GM12878 (cell line): ENCODE results near the gene NUB1. TPM values are rescaled to one million over a fixed set of nuclear protein-coding genes. Genes with fewer than 3 reads are reported as not detected.
A peak's percentile ranks its signal among the peaks of the same experiment; 100 is the strongest.

ENCODE experiments used
- ATAC-seq: fragments of 200-7000 bp; cut with Tn5 transposase; 3 replicates; pipeline ENCODE4 v1.9.1; 2020; ENCODE audit warnings: mild to moderate bottlenecking, moderate library complexity
- Bru-seq: library from RNA; stranded (reverse); fragments of 400-500 nt; gene quantifications from one replicate; lab custom pipeline; 2021; lab: Mats Ljungman, UMichigan
- BruChase-seq, 2 experiments: library from RNA; stranded (reverse); fragments of 400-500 nt; gene quantifications; one replicate each; lab custom pipeline; 2021; lab: Mats Ljungman, UMichigan
- BruUV-seq: library from RNA; stranded (reverse); fragments of 400-500 nt; replicated peaks from 2 replicates; lab custom pipeline; 2021; lab: Mats Ljungman, UMichigan
- CTCF ChIA-PET: fragments of 300-600 bp; sonication (Branson Sonifier 250); formaldehyde crosslinking; extraction: SDS; loops from one replicate; lab custom pipeline; 2021; ENCODE audit warnings: inconsistent platforms; lab: Yijun Ruan, JAX
- POLR2A ChIA-PET: fragments of 350-600 bp; formaldehyde crosslinking; extraction: SDS; loops from one replicate; lab custom pipeline; 2021; ENCODE audit warnings: inconsistent platforms; lab: Charles Lee
- RAD21 ChIA-PET: fragments of 300-600 bp; sonication (Branson Sonifier 250); formaldehyde crosslinking; loops from one replicate; lab custom pipeline; 2023; ENCODE audit warnings: antibody characterized with exemption; ENCODE audit not compliant: unreplicated experiment; lab: Charles Lee
- SMC1A ChIA-PET: fragments of 300-600 bp; sonication (Branson Sonifier 250); formaldehyde crosslinking; loops from one replicate; lab custom pipeline; 2023; ENCODE audit not compliant: unreplicated experiment, uncharacterized antibody; lab: Charles Lee
- DNase-seq: peaks from one replicate; pipeline ENCODE4 v3.0.0-alpha.2; 2011; ENCODE audit warnings: low read depth, low spot score
- FAIRE-seq: peaks from 3 replicates; lab custom pipeline; 2011; peaks lifted over from hg19 to GRCh38; lab: Jason Lieb, UNC
- H2AFZ ChIP-seq: 2 replicates; pipeline ENCODE4 v1.6.0; 2011; ENCODE audit warnings: low read depth, low read length, control low read depth; ENCODE audit not compliant: control insufficient read depth
- H3K27ac ChIP-seq: 2 replicates; pipeline ENCODE4 v1.5.1; 2011; ENCODE audit warnings: control low read depth; ENCODE audit not compliant: control insufficient read depth, insufficient read depth
- H3K27me3 ChIP-seq, 2 experiments: replicated peaks in 1 of 2; 2 replicates each; pipeline versions ENCODE4 v1.6.0 to v1.6.1; 2011; ENCODE audit warnings: low read length in 1 of 2; ENCODE audit not compliant: control insufficient read depth in 2 of 2, insufficient read depth in 2 of 2
- H3K36me3 ChIP-seq, 2 experiments: 2 replicates each; pipeline ENCODE4 v1.5.1; 2011; ENCODE audit warnings: low read length in 1 of 2; ENCODE audit not compliant: control insufficient read depth in 2 of 2, insufficient read depth in 2 of 2
- H3K4me1 ChIP-seq: 2 replicates; pipeline ENCODE4 v1.6.1; 2011; ENCODE audit warnings: mild to moderate bottlenecking, low read length, moderate library complexity, mixed read lengths; ENCODE audit not compliant: control insufficient read depth, insufficient read depth
- H3K4me2 ChIP-seq: 2 replicates; pipeline ENCODE4 v1.6.0; 2011; ENCODE audit warnings: control low read depth; ENCODE audit not compliant: control insufficient read depth, insufficient read depth
- H3K4me3 ChIP-seq: fragments of 200-600 bp; sonication (generic); 2 replicates; pipeline ENCODE4 v1.5.1; 2016
- H3K79me2 ChIP-seq: 2 replicates; pipeline ENCODE4 v1.6.0; 2011; ENCODE audit warnings: low read length; ENCODE audit not compliant: control insufficient read depth, insufficient read depth
- H3K9ac ChIP-seq: 2 replicates; pipeline ENCODE4 v1.8.0; 2011; ENCODE audit warnings: low read length, control low read depth, mixed read lengths; ENCODE audit not compliant: control insufficient read depth, insufficient read depth
- H3K9me3 ChIP-seq: replicated peaks from 3 replicates; pipeline ENCODE4 v1.5.1; 2011; ENCODE audit warnings: mild to moderate bottlenecking, low read length; ENCODE audit not compliant: control insufficient read depth, insufficient read depth
- H4K20me1 ChIP-seq: 2 replicates; pipeline ENCODE4 v1.6.0; 2011; ENCODE audit not compliant: control insufficient read depth, insufficient read depth
- BACH1 ChIP-seq: fragments of 450-650 bp; IDR thresholded peaks from 2 replicates; pipeline ENCODE4 v1.6.1; 2017; ENCODE audit warnings: mild to moderate bottlenecking, borderline replicate concordance
- BCL11A ChIP-seq: IDR thresholded peaks from 2 replicates; pipeline ENCODE4 v1.6.1; 2011; ENCODE audit warnings: low read depth, low read length
- CEBPB ChIP-seq, 2 experiments: fragments of 150-350 bp in 1 of 2; IDR thresholded peaks; 2 replicates each; pipeline ENCODE4 v1.6.1; 2012 to 2014; ENCODE audit warnings: low read depth in 2 of 2, low read length in 2 of 2, borderline replicate concordance in 1 of 2, inconsistent platforms in 1 of 2
- CREB1 ChIP-seq: IDR thresholded peaks from 2 replicates; pipeline ENCODE4 v1.6.1; 2012; ENCODE audit warnings: low read depth, mild to moderate bottlenecking, inconsistent platforms
- FOS ChIP-seq: IDR thresholded peaks from 3 replicates; pipeline ENCODE4 v1.6.1; 2011; ENCODE audit warnings: borderline replicate concordance; ENCODE audit not compliant: insufficient read length; ENCODE audit errors: extremely low read depth
- IKZF1 ChIP-seq: fragments of 450-650 bp; conservative IDR thresholded peaks from 2 replicates; pipeline ENCODE4 v1.6.1; 2017; ENCODE audit warnings: antibody characterized with exemption, mild to moderate bottlenecking
- MEF2B ChIP-seq: fragments of 450-650 bp; IDR thresholded peaks from 2 replicates; pipeline ENCODE4 v1.6.1; 2018; ENCODE audit warnings: mild to moderate bottlenecking, moderate library complexity; ENCODE audit not compliant: partially characterized antibody, poor library complexity, severe bottlenecking
- NR2C1 ChIP-seq: fragments of 450-650 bp; IDR thresholded peaks from 2 replicates; pipeline ENCODE4 v1.6.1; 2017; ENCODE audit warnings: antibody characterized with exemption, mild to moderate bottlenecking, moderate library complexity
- NR2F1 ChIP-seq: fragments of 450-650 bp; conservative IDR thresholded peaks from 2 replicates; pipeline ENCODE4 v1.6.1; 2017; ENCODE audit warnings: mild to moderate bottlenecking
- PAX5 ChIP-seq: IDR thresholded peaks from 2 replicates; pipeline ENCODE4 v1.6.1; 2011; ENCODE audit warnings: low read depth, low read length, borderline replicate concordance
- POLR2A ChIP-seq: IDR thresholded peaks from 2 replicates; pipeline ENCODE4 v1.6.1; 2011; ENCODE audit warnings: low read depth, mild to moderate bottlenecking, low read length
- POU2F2 ChIP-seq: IDR thresholded peaks from 3 replicates; pipeline ENCODE4 v1.6.1; 2011; ENCODE audit warnings: low read depth, mild to moderate bottlenecking, low read length, borderline replicate concordance
- RBBP5 ChIP-seq: fragments of 200-600 bp; sonication (generic); conservative IDR thresholded peaks from 2 replicates; pipeline ENCODE4 v1.6.1; 2016
- SMAD1 ChIP-seq: fragments of 450-650 bp; IDR thresholded peaks from 2 replicates; pipeline ENCODE4 v1.6.1; 2018; ENCODE audit warnings: mild to moderate bottlenecking, low read depth; ENCODE audit not compliant: partially characterized antibody
- SMC3 ChIP-seq: IDR thresholded peaks from 2 replicates; pipeline ENCODE4 v1.6.1; 2011; ENCODE audit warnings: low read length, improper control_type of control experiment, borderline replicate concordance
- SPI1 ChIP-seq: IDR thresholded peaks from 2 replicates; pipeline ENCODE4 v1.6.1; 2011; ENCODE audit warnings: low read depth, mild to moderate bottlenecking, low read length, moderate library complexity, borderline replicate concordance; ENCODE audit not compliant: insufficient read depth
- TCF3 ChIP-seq: IDR thresholded peaks from 2 replicates; pipeline ENCODE4 v1.6.1; 2012; ENCODE audit warnings: low read depth, mild to moderate bottlenecking, low read length, borderline replicate concordance; ENCODE audit not compliant: insufficient read depth
- YY1 ChIP-seq: IDR thresholded peaks from 2 replicates; pipeline ENCODE4 v1.6.1; 2011; ENCODE audit warnings: low read depth, mild to moderate bottlenecking, low read length
- ZBED1 ChIP-seq: IDR thresholded peaks from 2 replicates; pipeline ENCODE4 v1.6.1; 2016; ENCODE audit warnings: borderline replicate concordance
- WGBS: methylation state at CpG from one replicate; pipeline ENCODE4 v1.1.6; 2016; ENCODE audit warnings: low lambda C conversion rate; ENCODE audit not compliant: insufficient replicate concordance, insufficient coverage; ENCODE audit errors: missing lambda C conversion rate; 5-methylcytosine and 5-hydroxymethylcytosine counted together
- in situ Hi-C: fragments of 300-500 bp; cut with MboI; formaldehyde crosslinking; loops from 9 replicates; pipeline ENCODE4 v1.14.3; 2018; ENCODE audit warnings: mixed read lengths
- intact Hi-C: fragments of 100-400 bp; cut with micrococcal nuclease; formaldehyde crosslinking; loops from one replicate; pipeline ENCODE4 v1.14.2; 2022; ENCODE audit not compliant: unreplicated experiment
- long read RNA-seq, 2 experiments: library from polyadenylated mRNA; unstranded; transcript quantifications; one replicate each; pipeline ENCODE4 v2.0.0, GENCODE V29; 2019 to 2020
- polyA minus RNA-seq, 3 experiments: library from RNA; depleted of rRNA, polyadenylated mRNA; stranded (reverse); fragments of >200 nt; gene quantifications; 2 replicates each; pipeline ENCODE4 v1.2.3, GENCODE V29; 2011
- polyA plus RNA-seq, 11 experiments: library from polyadenylated mRNA; depleted of rRNA in 4 of 11; unstranded in 6 of 11; stranded (reverse) in 5 of 11; fragments of >200 nt; fragmentation: Nextera tagmentation in 4 of 11; fragmentation: Illumina TruSeq in 1 of 11; extraction: Ambion mirVana in 4 of 11; extraction: Trizol in 1 of 11; gene quantifications; 1 replicate in 1 of 11; 2 replicates in 10 of 11; pipeline versions ENCODE4 v1.2.1 to v1.2.3, GENCODE V29; 2011 to 2016; ENCODE audit warnings: inconsistent platforms in 2 of 11, missing spikeins in 2 of 11, low read depth in 1 of 11
- total RNA-seq, 4 experiments: library from RNA; depleted of rRNA in 3 of 4; stranded (reverse); fragments of >200 nt in 3 of 4; fragmentation: Illumina TruSeq in 1 of 4; extraction: Trizol in 1 of 4; gene quantifications; 2 replicates each; pipeline versions ENCODE4 v1.2.1 to v1.2.3, GENCODE V29; 2013 to 2021

Gene NUB1
- 88.2 and 88.7 TPM in 2 replicates for total RNA-seq (2013; cell fraction: nucleolus; rRNA removed)
- total RNA-seq (2014; rRNA removed) (42.3 and 49.5 TPM in 2 replicates), total RNA-seq (2014; rRNA removed; fragmentation: Illumina TruSeq; extraction: Trizol) (64.0 and 65.6 TPM in 2 replicates), total RNA-seq (2021) (37.1 and 37.5 TPM in 2 replicates), polyA plus RNA-seq (2011; rRNA removed) (58.0 and 106 TPM in 2 replicates), polyA plus RNA-seq (2014; fragmentation: Illumina TruSeq; extraction: Trizol) (102 and 177 TPM in 2 replicates), polyA plus RNA-seq (2014; fragmentation: Nextera tagmentation; extraction: Ambion mirVana) (10 to 100 TPM; 24.1 to 28.8 TPM), polyA plus RNA-seq (2014; rRNA removed) (37.4 and 49.1 TPM in 2 replicates), polyA plus RNA-seq (2016; fragmentation: Nextera tagmentation; extraction: Ambion mirVana) (10 to 100 TPM; 48.9 to 54.4 TPM), polyA minus RNA-seq (2011; rRNA and poly(A)+ RNA removed) (31.6 and 38.5 TPM in 2 replicates), Bru-seq, nascent RNA (percentile 86 among the genes with signal in this experiment), BruChase-seq, experiment 1, labeled RNA remaining after a 6-hour chase (percentile 90 among the genes with signal in this experiment), BruChase-seq, experiment 2, labeled RNA remaining after a 2-hour chase (percentile 85 among the genes with signal in this experiment)
- polyA plus RNA-seq (2011; ENCODE audit: low read depth) = 26.5 TPM
- 36.1 and 36.7 TPM in 2 replicates for polyA plus RNA-seq (2011; cell fraction: cytosol; rRNA removed)
- polyA plus RNA-seq (2011; cell fraction: nucleus; rRNA removed) = 49.8 and 60.9 TPM in 2 replicates
- 36.2 and 57.3 TPM in 2 replicates for polyA plus RNA-seq (2012)
- 12.8 and 16.1 TPM in 2 replicates for polyA minus RNA-seq (2011; cell fraction: cytosol; rRNA and poly(A)+ RNA removed)
- polyA minus RNA-seq (2011; cell fraction: nucleus; rRNA and poly(A)+ RNA removed) = 16.8 and 26.8 TPM in 2 replicates
- long read RNA-seq, experiment 1, transcript NUB1-201 (15 exons, 3,180 nt) = major isoform, 8 of 23 reads
- long read RNA-seq, experiment 1, transcript NUB1-203 (9 exons, 1,703 nt) = minor isoform, 7 of 23 reads
- long read RNA-seq, experiment 1, partial matches to known transcripts = 1 of 23 reads
- long read RNA-seq, experiment 1, other reads (novel, unspliced or antisense) = 7 of 23 reads
- long read RNA-seq, experiment 2, transcript NUB1-201 (15 exons, 3,180 nt) = minor isoform, 11 of 74 reads
- long read RNA-seq, experiment 2, transcript NUB1-203 (9 exons, 1,703 nt) = major isoform, 19 of 74 reads
- long read RNA-seq, experiment 2, partial matches to known transcripts = 31 of 74 reads
- long read RNA-seq, experiment 2, other reads (novel, unspliced or antisense) = 11 of 74 reads

- H3K9ac ChIP-seq = peak within 1 kb of the TSS; percentile 68; the same call in 1 of the 2 replicates
- peaks cover 3% of the 10 kb centered on the region; the same call in 2 of the 3 replicates for H3K9me3 ChIP-seq
- CTCF ChIA-PET = interaction anchor here (0.6 to 7.5 kb wide), 4 partner anchors 10 to 291 kb away, joined by 3 to 73 read pairs (median 38); no protein-coding TSS in a partner anchor
- POLR2A ChIA-PET = interaction anchor here (0.6 to 3.2 kb wide), 4 partner anchors 10 to 1633 kb away, joined by 3 to 18 read pairs (median 6); no protein-coding TSS in a partner anchor
- peak within 1 kb of the TSS; percentile 65 for H3K4me3 ChIP-seq
- FAIRE-seq (peak; percentile 75), ATAC-seq (peak; percentile 80), DNase-seq (no peak)
- H3K27me3 ChIP-seq = no peaks in the 10 kb centered on the region
- in situ Hi-C loops = no loop called here
- H3K36me3 ChIP-seq = peaks cover 0 to 10% of the 10 kb centered on the region in 2 experiments; a peak in 2 of 4 replicates
- no peaks in the 10 kb centered on the region for H4K20me1 ChIP-seq
- peaks cover 21% of the 10 kb centered on the region for H3K79me2 ChIP-seq
- SMC1A ChIA-PET = interaction anchor here (3.1 to 6.3 kb wide), 2 partner anchors 10 to 25 kb away, joined by 27 to 58 read pairs; no protein-coding TSS in a partner anchor
- H2AFZ ChIP-seq = peak within 1 kb of the TSS; percentile 13
- peaks cover 25% of the 10 kb centered on the region for H3K4me1 ChIP-seq
- intact Hi-C loops = loop anchor here (1.0 to 5.0 kb wide), 3 partner anchors 9 to 176 kb away; partner anchors contain the start of genes ABCF2 and RHEB
- 4% methylated on average over 45 of the region's 72 CpGs for WGBS
- H3K4me2 ChIP-seq = peak within 1 kb of the TSS; percentile 74
- peak within 1 kb of the TSS; percentile 81 for H3K27ac ChIP-seq
- RAD21 ChIA-PET = interaction anchor here (0.7 to 3.3 kb wide), 4 partner anchors 10 to 291 kb away, joined by 3 to 23 read pairs (median 6); no protein-coding TSS in a partner anchor
- BruUV-seq = no TSS peak
- TF ChIP-seq CEBPB (IDR thresholded peaks at IDR 0.05; ENCODE audit: borderline replicate concordance in 1 of 2, low read depth in 2 of 2, low read length in 2 of 2) (no peak), POLR2A (peak; percentile 95), SMC3 (no peak), BACH1 (peak; percentile 73), RBBP5 (no peak), NR2C1 (peak; percentile 95), MEF2B (no peak), NR2F1 (0 out of 2 replicates have a peak, but pooled peaks have one; percentile 27), ZBED1 (no peak), FOS (no peak), TCF3 (no peak), IKZF1 (peak; percentile 61), SPI1 (no peak), PAX5 (peak; percentile 77; the same call in 1 of the 2 replicates), BCL11A (no peak), POU2F2 (0 out of 3 replicates have a peak, but pooled peaks have one; percentile 17), CREB1 (peak; percentile 32; the same call in 1 of the 2 replicates), SMAD1 (no peak), YY1 (no peak)
Measured at GRCh38 chr7:151341357-151342101, at the start of gene NUB1. TSS of gene NUB1 (plus strand) at chr7:151341812. CDS start at chr7:151345350, 3,538 bp downstream.
